Measurements from ENCODE around the gene C1orf210.

- no peak for TF ChIP-seq CTCF (IDR thresholded peaks at IDR 0.05)
- TF ChIP-seq POLR2A (IDR thresholded peaks at IDR 0.05), result no peak
Measured at GRCh38 chr1:43276673-43277072, 8.7 kb downstream of the C1orf210 start.
